Iris pigment epithelial cell (primary cell): ENCODE measurements around the gene HBB.
"Not testable (repeated sequence)": the region's sequence is repeated elsewhere in the genome, so short reads cannot be mapped to it uniquely, and the experiment has no call there.

Experiments
- DNase-seq: peaks from one replicate; pipeline ENCODE4 v3.0.0-alpha.2; 2011; ENCODE audit warnings: low read depth

The HBB gene

GRCh38 chr11:5226732-5227310 is at the start of gene HBB:
Gene HBB, minus strand, starts transcription at chr11:5227071. Its CDS starts 50 bp downstream, at chr11:5227021.
- DNase-seq, result no peak

DNA sequence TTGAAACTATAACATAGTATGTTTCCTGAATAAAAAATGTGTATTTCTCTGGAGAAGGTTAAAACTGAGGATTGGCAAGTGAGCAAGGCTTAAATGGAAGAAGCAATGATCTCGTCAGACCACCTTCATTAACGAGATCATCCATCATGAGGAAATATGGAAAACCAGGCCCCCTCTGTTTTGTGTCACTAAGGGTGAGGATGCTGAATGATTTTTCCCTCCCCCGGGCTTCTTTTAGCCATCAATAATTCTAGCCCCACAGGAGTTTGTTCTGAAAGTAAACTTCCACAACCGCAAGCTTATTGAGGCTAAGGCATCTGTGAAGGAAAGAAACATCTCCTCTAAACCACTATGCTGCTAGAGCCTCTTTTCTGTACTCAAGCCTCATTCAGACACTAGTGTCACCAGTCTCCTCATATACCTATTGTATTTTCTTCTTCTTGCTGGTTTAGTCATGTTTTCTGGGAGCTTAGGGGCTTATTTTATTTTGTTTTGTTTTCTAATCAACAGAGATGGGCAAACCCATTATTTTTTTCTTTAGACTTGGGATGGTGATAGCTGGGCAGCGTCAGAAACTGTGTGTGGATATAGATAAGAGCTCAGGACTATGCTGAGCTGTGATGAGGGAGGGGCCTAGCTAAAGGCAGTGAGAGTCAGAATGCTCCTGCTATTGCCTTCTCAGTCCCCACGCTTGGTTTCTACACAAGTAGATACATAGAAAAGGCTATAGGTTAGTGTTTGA is 48.7 kb upstream of the HBB start:
- no peak for DNase-seq

- peak; percentile 30 for DNase-seq
Measured at GRCh38 chr11:5274395-5274794, 47.5 kb upstream of the HBB start.

GRCh38 chr11:5272395-5273017 is 45.6 kb upstream of the HBB start:
- no peak for DNase-seq

DNA sequence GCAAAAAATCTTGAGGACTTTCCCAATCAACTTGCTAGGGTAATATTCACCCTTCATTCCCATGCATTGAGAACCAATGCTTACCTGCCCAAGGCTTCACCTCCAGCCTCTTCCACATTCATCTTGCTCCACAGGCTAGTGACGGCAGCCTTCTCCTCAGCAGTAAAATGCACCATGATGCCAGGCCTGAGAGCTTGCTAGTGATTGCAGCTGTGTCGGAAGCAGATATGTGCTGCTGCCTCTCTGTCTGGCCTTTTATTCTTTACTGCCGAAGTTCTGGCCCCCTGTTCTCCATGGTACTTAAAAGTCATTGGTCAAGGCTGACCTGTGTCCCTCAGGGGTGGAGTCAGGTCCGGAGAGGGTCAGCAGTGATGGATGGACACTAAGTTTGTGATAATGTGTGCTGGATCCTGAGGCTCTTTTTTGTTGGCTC is 42.9 kb upstream of the HBB start, which contains the start of gene HBE1:
Gene HBE1, minus strand, starts transcription at position 231 of the 433 bp plus-strand sequence. Its CDS starts 55 bp downstream, at position 176.
- DNase-seq, result no peak

- DNase-seq, result no peak
Measured at GRCh38 chr11:5267033-5267563, 40.2 kb upstream of the HBB start.

DNA sequence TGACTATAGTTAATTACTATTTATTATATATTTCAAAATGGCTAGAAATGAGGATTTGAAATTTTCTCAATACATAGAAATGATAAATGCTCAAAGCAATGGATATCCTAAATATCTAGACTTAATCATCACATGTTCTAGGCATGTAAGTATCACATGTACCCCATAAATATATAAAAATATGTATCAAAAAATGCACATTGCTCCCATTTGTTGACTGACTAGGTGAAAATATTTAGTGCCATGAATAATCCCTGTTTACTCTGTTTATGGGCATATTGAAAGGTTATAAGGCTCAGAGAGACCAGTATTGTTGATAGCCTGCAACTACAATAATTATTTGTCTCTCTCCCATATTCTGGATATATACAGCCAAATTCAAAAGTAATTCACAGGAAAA is 39.7 kb upstream of the HBB start:
- no peak for DNase-seq

- no peak for DNase-seq
Measured at GRCh38 chr11:5265832-5266231, 39.0 kb upstream of the HBB start.

GRCh38 chr11:5258543-5259262 is 31.8 kb upstream of the HBB start:
- no peak for DNase-seq

GRCh38 chr11:5257296-5257695 is 30.4 kb upstream of the HBB start:
- DNase-seq, result no peak

DNA sequence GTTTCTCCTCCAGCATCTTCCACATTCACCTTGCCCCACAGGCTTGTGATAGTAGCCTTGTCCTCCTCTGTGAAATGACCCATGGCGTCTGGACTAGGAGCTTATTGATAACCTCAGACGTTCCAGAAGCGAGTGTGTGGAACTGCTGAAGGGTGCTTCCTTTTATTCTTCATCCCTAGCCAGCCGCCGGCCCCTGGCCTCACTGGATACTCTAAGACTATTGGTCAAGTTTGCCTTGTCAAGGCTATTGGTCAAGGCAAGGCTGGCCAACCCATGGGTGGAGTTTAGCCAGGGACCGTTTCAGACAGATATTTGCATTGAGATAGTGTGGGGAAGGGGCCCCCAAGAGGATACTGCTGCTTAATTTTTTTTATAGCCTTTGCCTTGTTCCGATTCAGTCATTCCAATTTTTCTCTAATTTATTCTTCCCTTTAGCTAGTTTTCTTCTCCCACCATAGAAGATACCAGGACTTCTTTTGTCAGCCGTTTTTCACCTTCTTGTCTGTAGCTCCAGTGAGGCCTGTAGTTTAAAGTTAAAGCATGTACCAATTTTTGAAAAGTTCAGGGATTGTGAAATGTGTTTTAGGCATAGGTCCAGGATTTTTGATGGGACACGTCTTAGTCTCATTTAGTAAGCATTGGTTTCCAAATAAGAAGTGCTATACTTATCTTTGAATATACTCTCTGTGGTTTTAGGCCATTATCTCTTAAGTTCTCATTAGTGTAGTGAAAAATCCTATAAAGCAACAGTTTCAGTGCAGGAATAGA is 28.0 kb upstream of the HBB start, which contains the start of gene HBG2:
Gene HBG2, minus strand, starts transcription at position 136 of the 768 bp plus-strand sequence. Its CDS starts 53 bp downstream, at position 83.
- peak; percentile 41 for DNase-seq

DNA sequence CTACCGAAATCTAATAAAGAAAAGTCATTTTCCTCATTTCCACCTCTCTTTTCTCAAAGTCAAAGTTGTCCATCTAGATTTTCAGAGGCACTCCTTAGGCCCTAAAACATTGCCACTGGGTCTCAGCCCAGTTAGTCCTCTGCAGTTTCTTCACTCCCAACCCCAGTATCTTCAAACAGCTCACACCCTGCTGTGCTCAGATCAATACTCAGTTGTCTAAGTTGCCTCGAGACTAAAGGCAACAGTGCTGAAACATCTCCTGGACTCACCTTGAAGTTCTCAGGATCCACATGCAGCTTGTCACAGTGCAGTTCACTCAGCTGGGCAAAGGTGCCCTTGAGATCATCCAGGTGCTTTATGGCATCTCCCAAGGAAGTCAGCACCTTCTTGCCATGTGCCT is 27.2 kb upstream of the HBB start:
- not testable (repeated sequence) for DNase-seq

DNA sequence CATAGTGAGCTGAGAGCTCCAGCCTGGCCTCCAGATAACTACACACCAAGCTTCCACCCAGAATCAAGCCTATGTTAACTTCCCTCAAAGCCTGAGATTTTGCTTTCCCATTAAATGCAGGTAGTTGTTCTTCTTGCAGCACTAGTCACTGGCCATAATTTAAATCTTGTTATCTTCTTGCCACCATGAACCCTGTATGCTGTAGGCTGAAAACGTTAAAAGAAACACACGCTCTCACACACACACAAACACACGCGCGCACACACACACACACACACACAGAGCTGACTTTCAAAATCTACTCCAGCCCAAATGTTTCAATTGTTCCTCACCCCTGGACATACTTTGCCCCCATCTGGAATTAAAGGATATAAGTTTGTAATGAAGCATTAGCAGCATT is 26.6 kb upstream of the HBB start:
- DNase-seq, result not testable (repeated sequence)

DNA sequence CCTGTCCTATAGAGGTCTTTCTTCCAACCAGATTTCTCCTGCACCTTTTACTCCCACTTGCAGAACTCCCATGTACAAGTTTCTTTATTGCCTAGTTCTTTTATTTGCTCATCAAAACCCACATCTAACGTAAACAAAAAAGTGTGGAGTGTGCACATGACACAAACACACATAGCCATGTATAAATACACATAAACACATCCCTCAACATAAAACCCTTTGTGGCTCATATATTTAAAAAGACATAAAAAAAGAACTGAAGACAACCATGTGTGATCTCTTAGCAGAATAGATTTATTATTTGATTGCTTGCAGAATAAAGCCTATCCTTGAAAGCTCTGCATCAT is 26.0 kb upstream of the HBB start:
- DNase-seq, result no peak

- DNase-seq, result no peak
Measured at GRCh38 chr11:5252192-5252918, 25.5 kb upstream of the HBB start.

- DNase-seq, result no peak
Measured at GRCh38 chr11:5251746-5252145, 24.9 kb upstream of the HBB start.

DNA sequence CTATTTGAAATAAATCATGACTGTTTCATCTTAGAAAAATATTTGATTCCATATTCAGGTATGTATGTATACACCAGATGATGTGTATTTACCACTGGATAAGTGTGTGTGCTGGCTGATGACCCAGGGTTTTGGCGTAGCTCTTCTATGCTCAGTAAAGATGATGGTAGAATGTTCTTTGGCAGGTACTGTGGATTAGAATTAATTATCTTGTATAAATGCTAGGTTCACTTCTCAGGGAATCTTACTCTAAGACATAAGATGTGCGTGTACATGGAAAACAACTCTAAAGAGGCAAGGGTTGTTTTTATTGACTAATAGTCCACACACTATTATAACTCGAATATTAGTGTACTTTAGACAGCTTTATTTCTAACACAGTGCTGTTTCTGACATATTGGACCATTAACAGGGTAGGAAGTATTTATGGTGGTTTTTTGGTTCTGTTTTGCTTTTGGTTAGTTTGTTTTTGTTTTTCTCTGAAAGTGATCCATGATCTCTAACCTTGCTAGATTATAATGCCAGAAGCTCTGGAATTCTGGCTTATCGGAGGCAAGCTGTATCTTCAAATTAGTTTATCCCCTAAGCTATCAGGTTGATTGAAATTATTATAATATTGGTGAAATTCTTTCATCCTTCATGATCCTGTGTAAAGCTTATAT is 23.8 kb upstream of the HBB start:
- no peak for DNase-seq

- DNase-seq, result not testable (repeated sequence)
Measured at GRCh38 chr11:5249807-5250396, 23.0 kb upstream of the HBB start, which contains the start of gene HBG1. Gene HBG1, minus strand, starts transcription at chr11:5249857. Its CDS starts 53 bp downstream, at chr11:5249804.

DNA sequence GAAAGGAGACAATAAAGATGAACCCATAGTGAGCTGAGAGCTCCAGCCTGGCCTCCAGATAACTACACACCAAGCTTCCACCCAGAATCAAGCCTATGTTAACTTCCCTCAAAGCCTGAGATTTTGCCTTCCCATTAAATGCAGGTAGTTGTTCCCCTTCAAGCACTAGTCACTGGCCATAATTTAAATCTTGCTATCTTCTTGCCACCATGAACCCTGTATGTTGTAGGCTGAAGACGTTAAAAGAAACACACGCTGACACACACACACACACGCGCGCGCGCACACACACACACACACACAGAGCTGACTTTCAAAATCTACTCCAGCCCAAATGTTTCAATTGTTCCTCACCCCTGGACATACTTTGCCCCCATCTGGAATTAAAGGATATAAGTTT is 21.6 kb upstream of the HBB start:
- not testable (repeated sequence) for DNase-seq
